PC-3 (cell line): ENCODE data around the gene RAB7A. TPM values are rescaled to one million over a fixed set of nuclear protein-coding genes. Genes with fewer than 3 reads are reported as not detected.

Experiments used
- ATAC-seq: fragments of 200-7000 bp; cut with Tn5 transposase; 2 replicates; pipeline ENCODE4 v1.9.1; 2020; ENCODE audit warnings: mild to moderate bottlenecking, moderate library complexity
- BruUV-seq: library from RNA; stranded (reverse); fragments of 400-500 nt; replicated peaks from 2 replicates; lab custom pipeline; 2021; lab: Mats Ljungman, UMichigan
- CTCF ChIA-PET: fragments of 300-600 bp; sonication (Branson Sonifier 250); formaldehyde crosslinking; loops from one replicate; lab custom pipeline; 2022; ENCODE audit warnings: antibody characterized with exemption; lab: Charles Lee
- POLR2A ChIA-PET: fragments of 300-600 bp; sonication (Branson Sonifier 250); formaldehyde crosslinking; loops from one replicate; lab custom pipeline; 2022; ENCODE audit warnings: antibody characterized with exemption; ENCODE audit not compliant: unreplicated experiment; lab: Charles Lee
- DNase-seq: peaks from one replicate; pipeline ENCODE4 v3.0.0-alpha.2; 2015
- H2AFZ ChIP-seq: fragments of 300-600 bp; sonication (generic); 2 replicates; pipeline ENCODE4 v1.6.0; 2016; ENCODE audit warnings: antibody characterized with exemption, low read length
- H3F3A ChIP-seq: fragments of 300-600 bp; sonication (generic); one replicate; pipeline ENCODE4 v1.6.0; 2017; ENCODE audit warnings: antibody characterized with exemption, low read length, control low read depth, mild to moderate bottlenecking; ENCODE audit not compliant: unreplicated experiment
- H3K27ac ChIP-seq: fragments of 300-600 bp; sonication (generic); 2 replicates; pipeline ENCODE4 v1.5.1; 2016; ENCODE audit warnings: mild to moderate bottlenecking, low read length
- H3K27me3 ChIP-seq: fragments of 300-600 bp; sonication (generic); 2 replicates; pipeline ENCODE4 v1.6.1; 2016; ENCODE audit warnings: low read length, mixed read lengths
- H3K36me3 ChIP-seq: fragments of 300-600 bp; sonication (generic); 2 replicates; pipeline ENCODE4 v1.6.1; 2016; ENCODE audit warnings: low read depth, mixed run types, low read length, mixed read lengths
- H3K4me1 ChIP-seq: fragments of 300-600 bp; sonication (generic); 2 replicates; pipeline ENCODE4 v1.5.1; 2016; ENCODE audit warnings: low read length; ENCODE audit not compliant: insufficient read depth
- H3K4me2 ChIP-seq: fragments of 300-600 bp; sonication (generic); 2 replicates; pipeline ENCODE4 v1.6.0; 2016; ENCODE audit warnings: low read length
- H3K4me3 ChIP-seq: fragments of 300-600 bp; sonication (generic); 2 replicates; pipeline ENCODE4 v1.5.1; 2016; ENCODE audit warnings: mild to moderate bottlenecking, low read length, mixed read lengths
- H3K79me2 ChIP-seq: fragments of 300-600 bp; sonication (generic); 2 replicates; pipeline ENCODE4 v1.6.1; 2017; ENCODE audit warnings: low read length, mixed read lengths
- H3K9ac ChIP-seq: fragments of 300-600 bp; sonication (generic); 2 replicates; pipeline ENCODE4 v1.6.0; 2016; ENCODE audit warnings: mild to moderate bottlenecking, low read length
- H3K9me2 ChIP-seq: fragments of 300-600 bp; sonication (generic); replicated peaks from 2 replicates; pipeline ENCODE4 v1.6.1; 2016; ENCODE audit warnings: mixed run types, low read length, mixed read lengths
- H3K9me3 ChIP-seq: fragments of 300-600 bp; sonication (generic); 2 replicates; pipeline ENCODE4 v1.6.1; 2016; ENCODE audit warnings: low read length, mixed read lengths
- H4K20me1 ChIP-seq: fragments of 300-600 bp; sonication (generic); 2 replicates; pipeline ENCODE4 v1.6.1; 2016; ENCODE audit warnings: low read length, mixed read lengths
- EZH2 ChIP-seq: fragments of 300-600 bp; sonication (generic); IDR thresholded peaks from one replicate; pipeline ENCODE4 v1.6.1; 2017; ENCODE audit warnings: antibody characterized with exemption, mild to moderate bottlenecking, low read length; ENCODE audit not compliant: unreplicated experiment
- EZH2phosphoT487 ChIP-seq: fragments of 300-600 bp; sonication (generic); IDR thresholded peaks from 2 replicates; pipeline ENCODE4 v1.6.1; 2018; ENCODE audit warnings: mild to moderate bottlenecking, antibody characterized with exemption, low read length, borderline replicate concordance
- intact Hi-C: fragments of 100-400 bp; cut with micrococcal nuclease; formaldehyde crosslinking; loops from 2 replicates; pipeline ENCODE4 v1.9.0; 2023
- total RNA-seq: library from RNA; depleted of rRNA; stranded (reverse); fragments of >200 nt; gene quantifications from 2 replicates; pipeline ENCODE4 v1.2.3, GENCODE V29; 2014
- TF ChIP-seq, protein P1 (sequence below): fragments of 300-600 bp; sonication (generic); conservative IDR thresholded peaks from 2 replicates; pipeline ENCODE4 v1.5.1; 2017; ENCODE audit warnings: antibody characterized with exemption, low read depth, mild to moderate bottlenecking, low read length

The RAB7A gene
- total RNA-seq, 1 experiment from 2014 or later: 48.0 TPM

DNA sequence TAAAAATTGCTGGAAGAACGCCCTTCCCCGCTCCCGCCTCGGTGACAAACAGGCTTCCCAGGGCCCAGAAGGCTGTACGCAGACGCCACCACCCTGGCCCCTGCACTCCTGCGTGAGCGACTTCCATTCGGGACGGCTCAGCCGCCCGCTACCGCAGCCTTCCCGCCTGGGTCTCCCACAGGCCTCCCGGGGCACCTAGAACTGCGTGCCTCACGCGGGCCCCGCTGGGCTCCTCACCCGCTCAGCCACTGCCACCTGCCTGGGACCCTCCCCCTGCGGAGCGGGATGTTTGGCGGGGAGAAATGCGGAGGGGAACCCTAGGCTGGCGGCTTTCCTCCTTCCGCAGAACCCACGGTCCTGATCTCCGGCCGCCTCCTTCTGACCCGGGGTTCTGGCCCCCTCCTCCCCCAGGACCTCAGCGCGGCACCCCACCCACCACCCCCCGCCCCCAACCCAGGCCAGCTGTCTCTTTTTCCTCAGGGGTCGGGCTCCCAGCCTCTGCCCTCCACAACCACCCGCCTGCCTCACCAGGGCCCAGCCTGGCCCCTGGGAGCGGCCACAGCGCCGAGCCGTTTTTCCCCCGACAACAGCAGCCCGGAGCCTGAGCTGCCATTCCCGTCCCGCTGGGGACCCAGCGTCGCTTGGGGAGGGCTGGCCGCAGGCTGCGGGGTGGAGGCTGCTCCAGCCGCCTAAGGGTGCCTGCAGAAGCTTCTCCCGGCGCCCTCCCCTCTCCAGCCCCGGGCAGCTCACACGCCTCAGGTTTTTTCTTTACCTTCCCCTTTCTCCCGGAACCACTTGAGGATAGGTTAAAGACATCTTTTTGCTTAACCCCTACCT, 27.6 kb upstream of the RAB7A start:
- Histone ChIP-seq H3K27me3 (no peaks in the 10 kb centered on the region), H3K79me2 (no peaks in the 10 kb centered on the region), H3K9me3 (no peaks in the 10 kb centered on the region), H2AFZ (peak overlapping the region; percentile 89), H4K20me1 (no peaks in the 10 kb centered on the region), H3K27ac (no peak overlapping the region), H3K9ac (peak overlapping the region; percentile 49), H3K4me1 (no peaks in the 10 kb centered on the region), H3K4me3 (peak overlapping the region; percentile 76), H3K9me2 (no peaks in the 10 kb centered on the region), H3K36me3 (no peaks in the 10 kb centered on the region), H3F3A (no peaks in the 10 kb centered on the region), H3K4me2 (peak overlapping the region; percentile 89)
- BruUV-seq: no TSS peak
- ATAC-seq (peak; percentile 90), DNase-seq (peak; percentile 51)
- TF ChIP-seq, protein P1, sequence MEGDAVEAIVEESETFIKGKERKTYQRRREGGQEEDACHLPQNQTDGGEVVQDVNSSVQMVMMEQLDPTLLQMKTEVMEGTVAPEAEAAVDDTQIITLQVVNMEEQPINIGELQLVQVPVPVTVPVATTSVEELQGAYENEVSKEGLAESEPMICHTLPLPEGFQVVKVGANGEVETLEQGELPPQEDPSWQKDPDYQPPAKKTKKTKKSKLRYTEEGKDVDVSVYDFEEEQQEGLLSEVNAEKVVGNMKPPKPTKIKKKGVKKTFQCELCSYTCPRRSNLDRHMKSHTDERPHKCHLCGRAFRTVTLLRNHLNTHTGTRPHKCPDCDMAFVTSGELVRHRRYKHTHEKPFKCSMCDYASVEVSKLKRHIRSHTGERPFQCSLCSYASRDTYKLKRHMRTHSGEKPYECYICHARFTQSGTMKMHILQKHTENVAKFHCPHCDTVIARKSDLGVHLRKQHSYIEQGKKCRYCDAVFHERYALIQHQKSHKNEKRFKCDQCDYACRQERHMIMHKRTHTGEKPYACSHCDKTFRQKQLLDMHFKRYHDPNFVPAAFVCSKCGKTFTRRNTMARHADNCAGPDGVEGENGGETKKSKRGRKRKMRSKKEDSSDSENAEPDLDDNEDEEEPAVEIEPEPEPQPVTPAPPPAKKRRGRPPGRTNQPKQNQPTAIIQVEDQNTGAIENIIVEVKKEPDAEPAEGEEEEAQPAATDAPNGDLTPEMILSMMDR: no peak
- TF ChIP-seq EZH2 (no peak), EZH2phosphoT487 (no peak)
- intact Hi-C loops: no loop called here
- ChIA-PET POLR2A (no interaction called here), CTCF (no interaction called here)

DNA sequence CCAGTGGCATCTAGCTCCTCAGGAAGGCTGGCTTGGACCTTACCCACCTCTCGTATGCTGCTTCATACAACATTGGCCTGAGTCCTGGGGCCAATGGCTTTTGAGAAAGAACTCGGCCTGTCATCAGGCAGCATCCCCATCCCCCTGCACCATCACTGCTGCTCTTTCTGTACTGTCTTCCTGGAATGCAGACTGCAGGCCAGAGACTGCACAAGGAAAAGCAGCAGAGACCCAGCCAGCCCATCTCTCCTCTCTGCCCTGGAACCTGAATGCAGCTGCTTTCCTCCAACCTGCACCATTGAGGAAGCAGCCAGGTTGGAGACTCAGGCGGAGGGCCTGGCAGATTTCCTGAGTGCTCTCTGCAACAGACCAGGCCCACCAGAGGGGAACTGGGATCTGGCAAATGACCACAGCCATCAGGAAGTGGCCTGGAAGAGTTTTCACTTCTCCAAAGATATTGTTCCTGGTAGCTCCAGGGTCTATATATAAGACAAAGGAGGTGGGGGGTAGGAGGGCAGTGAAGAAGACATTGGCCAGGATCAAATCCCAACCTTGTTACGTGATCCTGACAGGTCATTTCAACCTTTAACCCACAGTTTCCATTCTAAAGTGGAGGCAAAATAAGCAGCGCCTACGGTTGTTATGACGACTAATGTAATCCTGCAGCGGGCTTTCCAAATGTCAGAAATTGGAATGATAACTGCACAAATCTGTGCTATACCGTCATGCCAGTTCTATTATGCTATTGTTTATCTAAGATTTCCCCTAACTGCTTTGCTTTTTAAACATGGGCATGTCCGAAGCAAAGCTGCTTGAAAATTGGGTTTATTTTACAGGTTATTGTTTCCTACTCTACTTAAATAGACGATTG, 24.4 kb upstream of the RAB7A start:
- POLR2A ChIA-PET: no interaction called here
- DNase-seq (no peak), ATAC-seq (no peak)
- H3K9me3 ChIP-seq: no peaks in the 10 kb centered on the region
- no peaks in the 10 kb centered on the region for H3K36me3 ChIP-seq
- no peaks in the 10 kb centered on the region for H3K79me2 ChIP-seq
- no peaks in the 10 kb centered on the region for H4K20me1 ChIP-seq
- no peaks in the 10 kb centered on the region for H3K4me1 ChIP-seq
- CTCF ChIA-PET: no interaction called here
- no peak overlapping the region for H3K4me2 ChIP-seq
- TF ChIP-seq EZH2 (no peak), EZH2phosphoT487 (no peak)
- TF ChIP-seq, protein P1: no peak
- BruUV-seq: no TSS peak
- H3K4me3 ChIP-seq: no peak overlapping the region
- H3K27ac ChIP-seq: no peak overlapping the region
- H3K27me3 ChIP-seq: no peaks in the 10 kb centered on the region
- no peak overlapping the region for H3K9ac ChIP-seq
- intact Hi-C loops: no loop called here
- H2AFZ ChIP-seq: no peak overlapping the region
- H3K9me2 ChIP-seq: no peaks in the 10 kb centered on the region
- no peaks in the 10 kb centered on the region for H3F3A ChIP-seq
